ENCODE data around the gene PHF2.
A peak's percentile ranks its signal among the peaks of the same experiment; 100 is the strongest.

Gene PHF2

DNA sequence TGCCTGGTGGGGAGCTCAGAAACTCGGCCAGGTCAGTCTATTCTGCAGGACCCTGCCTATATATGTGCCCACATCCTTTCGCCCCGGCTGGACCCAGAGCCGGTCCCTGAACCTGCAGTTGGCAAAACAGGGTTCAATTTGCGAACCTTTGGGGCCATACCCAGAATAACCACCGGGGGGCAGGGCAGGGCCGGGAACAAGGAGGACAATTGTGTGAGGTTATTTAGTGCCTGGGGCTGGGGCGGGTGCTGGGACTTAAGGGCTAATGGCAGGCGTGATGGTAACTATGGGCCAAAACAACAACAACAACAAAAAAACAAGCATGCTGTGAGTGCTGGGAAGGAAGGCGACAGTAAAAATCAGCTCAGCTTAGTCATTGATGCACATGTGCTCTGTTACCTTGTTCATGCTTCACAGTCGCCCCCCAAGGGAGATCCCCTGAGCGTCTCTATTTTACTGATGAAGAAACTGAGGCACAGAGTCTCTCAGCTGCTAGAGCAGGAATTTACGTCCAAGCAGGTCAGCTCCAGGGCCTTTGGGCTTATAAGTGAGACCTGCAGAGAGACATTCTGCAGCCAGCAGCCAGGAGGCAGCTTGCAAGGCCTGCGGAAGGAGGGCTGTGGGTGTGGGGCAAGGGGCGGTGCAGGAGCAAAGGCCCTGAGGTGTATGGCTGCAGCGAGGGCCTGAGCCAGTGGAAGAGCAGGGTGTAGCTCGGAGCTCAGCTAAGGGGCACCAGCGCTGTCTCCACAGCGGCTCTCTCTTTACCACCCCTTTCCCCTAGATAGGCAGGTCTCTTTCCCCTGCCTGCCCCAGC lies 106.0 kb downstream of the PHF2 start:
- intact Hi-C loops (cut with DNase I; ENCODE audit: low total_unique reads), result loop anchor here (5.0 to 10.0 kb wide), 2 partner anchors 280 to 542 kb away; no protein-coding TSS in a partner anchor
- TF ChIP-seq, protein P1, sequence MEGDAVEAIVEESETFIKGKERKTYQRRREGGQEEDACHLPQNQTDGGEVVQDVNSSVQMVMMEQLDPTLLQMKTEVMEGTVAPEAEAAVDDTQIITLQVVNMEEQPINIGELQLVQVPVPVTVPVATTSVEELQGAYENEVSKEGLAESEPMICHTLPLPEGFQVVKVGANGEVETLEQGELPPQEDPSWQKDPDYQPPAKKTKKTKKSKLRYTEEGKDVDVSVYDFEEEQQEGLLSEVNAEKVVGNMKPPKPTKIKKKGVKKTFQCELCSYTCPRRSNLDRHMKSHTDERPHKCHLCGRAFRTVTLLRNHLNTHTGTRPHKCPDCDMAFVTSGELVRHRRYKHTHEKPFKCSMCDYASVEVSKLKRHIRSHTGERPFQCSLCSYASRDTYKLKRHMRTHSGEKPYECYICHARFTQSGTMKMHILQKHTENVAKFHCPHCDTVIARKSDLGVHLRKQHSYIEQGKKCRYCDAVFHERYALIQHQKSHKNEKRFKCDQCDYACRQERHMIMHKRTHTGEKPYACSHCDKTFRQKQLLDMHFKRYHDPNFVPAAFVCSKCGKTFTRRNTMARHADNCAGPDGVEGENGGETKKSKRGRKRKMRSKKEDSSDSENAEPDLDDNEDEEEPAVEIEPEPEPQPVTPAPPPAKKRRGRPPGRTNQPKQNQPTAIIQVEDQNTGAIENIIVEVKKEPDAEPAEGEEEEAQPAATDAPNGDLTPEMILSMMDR (IDR thresholded peaks at IDR 0.05), result peak; percentile 68 to 77
- no peak overlapping the region for H3K27ac ChIP-seq
- H3K4me1 ChIP-seq, result no peaks in the 10 kb centered on the region
- H3K4me3 ChIP-seq, result no peak overlapping the region
- H3K9me3 ChIP-seq, result no peaks in the 10 kb centered on the region
- H3K27me3 ChIP-seq, result no peaks in the 10 kb centered on the region
- H3K36me3 ChIP-seq, result peaks cover 3 to 12% (median 11%) of the 10 kb centered on the region in 3 donors
- peak; percentile 47 to 74 for DNase-seq

DNA sequence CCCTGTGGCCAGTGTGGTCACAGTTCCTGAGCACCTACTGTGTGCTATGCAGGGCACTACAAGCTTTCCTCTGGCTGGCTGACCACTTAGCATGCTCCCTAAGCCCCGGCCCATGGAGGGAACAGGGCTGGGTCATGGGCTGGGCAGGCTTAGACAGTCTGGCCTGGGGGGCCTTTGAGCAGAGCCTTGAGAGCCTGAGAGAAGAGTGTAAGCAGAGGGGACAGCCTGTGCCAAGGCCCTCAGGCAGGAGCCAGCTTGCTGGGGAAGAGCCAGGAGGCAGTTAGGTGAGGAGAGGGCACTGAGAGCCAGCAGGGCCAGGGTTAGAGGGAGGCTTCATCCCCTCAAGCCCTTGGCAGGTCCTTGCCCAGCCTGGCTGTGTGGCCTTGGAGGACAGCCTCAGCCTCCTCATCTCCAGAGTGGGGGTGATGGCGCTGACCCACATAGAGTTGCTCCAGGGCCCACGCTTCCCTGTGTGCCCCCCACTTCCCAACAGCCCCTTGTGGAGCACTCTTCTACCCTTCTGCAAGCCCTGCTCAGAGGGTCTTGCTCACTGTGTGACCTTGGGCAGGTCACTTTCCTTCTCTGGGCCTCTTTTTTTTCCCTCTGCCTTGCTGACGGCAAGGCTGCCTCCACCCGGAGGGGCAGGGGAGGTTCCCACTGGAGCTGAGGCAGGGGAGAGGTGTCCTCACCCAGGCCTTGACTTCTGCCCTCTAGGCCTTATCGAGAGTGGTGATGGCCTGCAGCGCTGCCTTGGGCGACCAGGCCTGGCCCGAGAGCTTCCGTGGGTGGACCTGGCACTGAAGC lies 107.1 kb downstream of the PHF2 start:
- TF ChIP-seq, protein P1 (IDR thresholded peaks at IDR 0.05), result no peak
- H3K27me3 ChIP-seq, result no peaks in the 10 kb centered on the region
- H3K4me1 ChIP-seq, result no peaks in the 10 kb centered on the region
- no peak overlapping the region for H3K27ac ChIP-seq
- peak in 1 of 2 donors; percentile 53 for DNase-seq
- peaks cover 0 to 6% (median 0%) of the 10 kb centered on the region in 3 donors for H3K9me3 ChIP-seq
- intact Hi-C loops (cut with DNase I; ENCODE audit: low total_unique reads), result loop anchor here (5.0 to 10.0 kb wide), 2 partner anchors 279 to 541 kb away; no protein-coding TSS in a partner anchor
- peaks cover 0 to under 1% (median 0%) of the 10 kb centered on the region in 3 donors for H3K36me3 ChIP-seq
- H3K4me3 ChIP-seq, result no peak overlapping the region

DNA sequence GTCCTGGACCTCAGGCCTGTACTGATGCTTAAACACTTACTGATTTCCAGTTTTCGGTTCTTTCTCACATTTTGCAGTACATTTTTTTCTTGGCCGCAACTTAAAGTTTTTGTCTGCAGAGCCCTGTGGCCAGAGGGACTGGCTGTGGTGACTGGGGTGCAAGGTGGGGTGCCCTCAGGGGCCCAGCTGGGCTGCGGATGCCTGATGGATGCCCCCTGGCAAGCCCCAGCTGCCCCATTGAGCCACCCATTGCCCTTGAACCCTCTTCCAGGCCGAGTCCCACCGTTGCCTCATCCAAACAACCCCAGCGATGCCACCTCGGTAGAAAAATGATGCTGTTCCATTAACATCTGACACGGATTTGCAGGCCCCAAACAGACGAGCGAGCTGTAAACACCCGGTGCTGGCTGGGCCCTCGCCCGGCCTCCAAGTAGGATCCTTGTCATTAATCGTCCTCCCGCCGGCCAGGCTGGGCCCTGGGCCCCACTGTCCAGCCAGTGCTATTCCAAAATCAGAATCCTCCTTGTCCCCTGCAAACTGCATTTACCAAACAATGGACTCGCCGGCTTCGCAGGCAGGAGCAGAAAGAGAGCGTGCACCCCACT lies 107.9 kb downstream of the PHF2 start:
- Histone ChIP-seq H3K4me3 (no peak overlapping the region), H3K27me3 (no peaks in the 10 kb centered on the region), H3K9me3 (peaks cover 0 to 13% (median 0%) of the 10 kb centered on the region in 3 donors), H3K4me1 (no peaks in the 10 kb centered on the region), H3K27ac (no peak overlapping the region), H3K36me3 (no peaks in the 10 kb centered on the region)
- intact Hi-C loops (cut with DNase I; ENCODE audit: low total_unique reads), result loop anchor here (5.0 to 10.0 kb wide), 2 partner anchors 278 to 541 kb away; no protein-coding TSS in a partner anchor
- TF ChIP-seq, protein P1 (IDR thresholded peaks at IDR 0.05), result no peak
- peak in 1 of 2 donors; percentile 35 for DNase-seq

DNA sequence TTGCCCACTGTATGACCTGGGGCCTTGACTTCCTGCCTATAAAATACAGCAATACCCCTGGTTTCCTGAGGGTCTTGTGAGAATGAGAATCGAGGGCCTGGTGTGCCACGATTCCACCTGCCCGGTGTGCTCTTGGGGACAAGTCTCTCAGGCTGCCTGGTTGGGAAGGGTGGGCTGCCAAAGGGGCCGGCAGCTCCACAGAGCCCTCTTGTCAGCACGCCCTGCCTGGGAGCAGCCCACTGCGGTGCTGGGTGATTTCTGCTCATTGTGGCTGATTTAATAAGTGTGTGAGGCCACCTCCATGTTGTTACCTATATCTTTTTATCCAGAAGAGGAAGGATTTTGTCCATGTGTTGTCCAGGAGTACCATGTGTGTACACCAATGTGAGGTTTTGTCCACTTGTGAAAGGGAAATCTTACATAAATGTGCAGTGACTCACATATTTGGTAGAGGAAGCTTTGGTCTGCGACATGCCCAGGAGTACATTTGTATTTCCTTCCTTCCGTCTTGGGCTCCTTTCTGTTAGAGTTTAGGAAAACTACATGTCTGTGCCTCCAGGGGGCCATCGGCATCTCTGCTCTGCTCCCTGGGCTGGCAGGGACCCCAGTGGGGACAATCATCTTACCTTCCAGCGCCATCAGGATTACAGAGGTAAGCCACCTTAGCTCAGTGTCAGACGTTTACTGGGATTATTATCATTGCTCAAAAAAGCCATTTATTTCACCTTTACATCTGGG lies 108.6 kb downstream of the PHF2 start:
- TF ChIP-seq, protein P1 (IDR thresholded peaks at IDR 0.05), result no peak
- Histone ChIP-seq H3K27me3 (no peaks in the 10 kb centered on the region), H3K27ac (no peak overlapping the region), H3K4me1 (no peaks in the 10 kb centered on the region), H3K9me3 (peaks cover 0 to 17% (median under 1%) of the 10 kb centered on the region in 3 donors), H3K36me3 (no peaks in the 10 kb centered on the region), H3K4me3 (no peak overlapping the region)
- no peak for DNase-seq
- intact Hi-C loops (cut with DNase I; ENCODE audit: low total_unique reads), result loop anchor here (5.0 to 10.0 kb wide), 2 partner anchors 277 to 540 kb away; no protein-coding TSS in a partner anchor

Measured in tibial artery (tissue), 4 donors.